Measurements from ENCODE around the gene DNAJC15. TPM values are rescaled to one million over a fixed set of nuclear protein-coding genes. Genes with fewer than 3 reads are reported as not detected.

Gene DNAJC15
- total and polyA plus RNA-seq, 2 of the 4 experiments (the other 2 are of a cell fraction): 7.0 to 22.0 TPM

- Histone ChIP-seq H3K4me1 (ENCODE audit: control insufficient read depth, insufficient read depth, low read length) (no peaks in the 10 kb centered on the region), H4K91ac (ENCODE audit: insufficient read depth, low read depth, low read length) (no peak overlapping the region), H3K4me2 (ENCODE audit: low read depth, low read length) (no peak overlapping the region), H2AFZ (replicated peaks; ENCODE audit: low read length, poor library complexity) (no peak overlapping the region), H2AK9ac (replicated peaks; ENCODE audit: low read depth, low read length, poor library complexity) (no peak overlapping the region), H3K23ac (ENCODE audit: low read depth, low read length) (no peak overlapping the region), H2BK5ac (ENCODE audit: low read depth, low read length, poor library complexity, severe bottlenecking) (no peak overlapping the region), H3K27ac (ENCODE audit: insufficient read depth, low read length) (no peak overlapping the region), H2BK15ac (ENCODE audit: low read depth, low read length) (no peak overlapping the region), H3K27me3 (ENCODE audit: control insufficient read depth, insufficient read depth, low read length) (no peaks in the 10 kb centered on the region), H3K18ac (ENCODE audit: low read depth, low read length) (no peak overlapping the region), H2BK120ac (ENCODE audit: low read depth, low read length) (no peak overlapping the region), H3K56ac (ENCODE audit: extremely low read depth, insufficient read depth, low read length) (no peak overlapping the region), H3K9me1 (ENCODE audit: insufficient read depth, low read length) (no peaks in the 10 kb centered on the region), H3K9ac (ENCODE audit: low read depth, low read length) (no peak overlapping the region), H3K4me3 (ENCODE audit: insufficient read depth, low read depth, low read length) (no peak overlapping the region), H3K9me3 (ENCODE audit: control insufficient read depth, insufficient read depth, low read length) (no peaks in the 10 kb centered on the region), H4K5ac (ENCODE audit: low read depth, low read length) (no peak overlapping the region), H4K8ac (ENCODE audit: low read depth in 2 of 2, low read length in 2 of 2) (no peak overlapping the region), H2AK5ac (ENCODE audit: low read depth, low read length) (no peak overlapping the region), H2BK20ac (ENCODE audit: low read depth, low read length) (no peak overlapping the region), H3K14ac (replicated peaks; ENCODE audit: low read depth, low read length) (no peak overlapping the region), H3K79me1 (ENCODE audit: low read depth in 1 of 2, low read length in 2 of 2) (no peaks in the 10 kb centered on the region), H4K20me1 (ENCODE audit: insufficient read depth, low read length) (no peaks in the 10 kb centered on the region), H3K4ac (ENCODE audit: low read depth, low read length) (no peak overlapping the region; the same call in 1 of the 2 replicates), H3K36me3 (ENCODE audit: control insufficient read depth, insufficient read depth, low read length) (no peaks in the 10 kb centered on the region)
- intact Hi-C loops (cut with micrococcal nuclease): no loop called here
- no peak for DNase-seq
- WGBS, 2 experiments (ENCODE audit: extremely low coverage in 2 of 2, insufficient read length in 1 of 2): 60% methylated on average over 1 of the region's 5 CpGs; no CpG with 5 or more reads in 1 of the 2 experiments
- in situ Hi-C loops (cut with MboI; ENCODE audit: low sequenced_read_pairs): no loop called here
- dilution Hi-C loops (cut with HindIII; ENCODE audit: low sequenced_read_pairs, unreplicated experiment): no loop called here
- no peak for ATAC-seq (ENCODE audit: low read depth)
- no peak for TF ChIP-seq NFE2L2 (IDR thresholded peaks at IDR 0.05; ENCODE audit: low read depth, low read length)
- CTCF ChIA-PET: no interaction called here
- no TSS peak for BruUV-seq (replicated peaks)
- POLR2A ChIA-PET (ENCODE audit: unreplicated experiment): no interaction called here
Observed at GRCh38 chr13:43016226-43016625, 7.2 kb upstream of the DNAJC15 start.
